Medulla oblongata (tissue), 1 donor: ENCODE results near the gene KRT16.
"Not testable (repeated sequence)": the region's sequence is repeated elsewhere in the genome, so short reads cannot be mapped to it uniquely, and the experiment has no call there.

ENCODE experiments used
- DNase-seq: peaks from one replicate; pipeline ENCODE4 v3.0.0-alpha.2; 2015; ENCODE audit errors: extremely low spot score

The KRT16 gene

DNA sequence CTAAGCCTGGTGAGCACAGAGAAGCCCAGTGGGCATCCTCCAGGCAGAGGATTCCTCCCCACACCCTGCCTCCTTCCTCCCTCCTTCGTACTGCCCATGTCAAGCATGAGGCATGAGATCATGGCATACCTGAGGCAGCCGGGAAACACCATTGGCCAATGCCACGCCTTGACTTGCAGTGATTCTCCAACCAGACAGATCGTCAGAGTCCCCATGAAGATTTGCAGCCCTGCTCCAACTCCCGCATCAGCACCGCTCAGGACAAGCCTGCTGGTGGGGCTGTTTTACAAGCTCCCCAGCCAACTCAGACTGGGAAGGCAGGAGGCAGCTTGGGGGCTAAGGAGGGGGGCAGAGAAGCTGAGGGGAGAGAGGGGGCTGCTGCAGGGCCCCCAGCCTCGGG, 2.9 kb upstream of the KRT16 start:
- no peak for DNase-seq

DNA sequence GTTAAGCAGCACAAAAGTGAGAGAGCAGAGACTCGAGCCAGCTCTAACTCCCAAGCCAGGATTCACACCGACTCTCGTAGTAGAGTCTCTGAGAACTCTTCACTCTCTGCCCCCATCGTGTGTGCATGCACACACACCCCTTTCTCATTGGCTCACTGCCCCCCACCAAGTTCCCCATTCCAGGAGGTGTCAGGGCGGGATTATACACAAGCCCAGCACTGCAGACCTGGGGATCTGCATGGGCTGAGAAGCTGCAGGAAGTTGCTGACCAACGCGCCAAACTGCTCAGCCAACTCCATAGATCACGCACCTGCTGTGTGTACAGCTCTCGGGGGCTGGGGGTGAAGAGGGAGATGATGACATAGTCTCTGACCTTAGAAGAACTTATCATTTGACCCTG, 2.2 kb upstream of the KRT16 start:
- DNase-seq, result not testable (repeated sequence)

DNA sequence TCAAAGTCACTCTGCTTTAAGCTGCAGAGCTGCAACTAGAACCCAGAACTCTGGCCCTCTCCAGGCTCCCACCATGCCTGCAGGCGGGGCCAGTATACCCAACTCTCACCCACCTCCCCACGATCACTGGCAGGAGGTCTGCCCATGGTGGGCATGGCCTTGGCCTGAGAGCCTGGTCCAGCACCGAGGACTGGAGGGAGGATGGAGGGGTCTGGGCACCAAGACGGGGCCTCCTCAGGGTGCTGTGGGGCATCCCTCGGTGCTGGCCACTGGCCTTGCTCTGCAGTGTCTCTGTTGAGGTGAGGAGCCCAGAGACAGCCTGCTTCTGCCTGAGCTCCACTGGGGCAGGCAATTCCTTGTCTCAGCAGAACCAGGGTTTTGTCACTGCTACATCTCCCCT, 1.5 kb upstream of the KRT16 start:
- no peak for DNase-seq

GRCh38 chr17:41613277-41614082, 913 bp upstream of the KRT16 start:
- no peak for DNase-seq

GRCh38 chr17:41610965-41611640, 1.5 kb downstream of the KRT16 start:
- no peak for DNase-seq

DNA sequence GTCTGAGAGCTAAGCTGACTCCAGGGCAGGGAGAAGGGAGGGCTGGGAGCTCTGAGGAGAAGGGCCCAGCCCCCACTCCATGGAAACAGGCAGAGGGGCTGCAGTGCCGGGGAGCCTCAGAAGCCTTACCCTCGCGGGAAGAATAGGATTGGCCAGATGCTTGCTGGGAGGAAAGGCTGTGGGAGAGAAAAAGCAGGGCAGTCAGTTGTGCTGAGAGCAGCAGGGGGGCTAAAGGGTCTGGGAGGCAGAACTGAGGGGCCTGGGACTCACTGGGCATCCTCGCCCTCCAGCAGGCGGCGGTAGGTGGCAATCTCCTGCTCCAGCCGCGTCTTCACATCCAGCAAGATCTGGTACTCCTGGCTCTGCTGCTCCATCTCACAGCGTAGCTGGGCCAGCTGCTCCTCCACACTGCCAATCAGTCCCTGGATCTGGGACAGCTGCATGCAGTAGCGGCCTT, 2.5 kb downstream of the KRT16 start:
- DNase-seq, result not testable (repeated sequence)

GRCh38 chr17:41606930-41607329, 5.6 kb downstream of the KRT16 start:
- not testable (repeated sequence) for DNase-seq

DNA sequence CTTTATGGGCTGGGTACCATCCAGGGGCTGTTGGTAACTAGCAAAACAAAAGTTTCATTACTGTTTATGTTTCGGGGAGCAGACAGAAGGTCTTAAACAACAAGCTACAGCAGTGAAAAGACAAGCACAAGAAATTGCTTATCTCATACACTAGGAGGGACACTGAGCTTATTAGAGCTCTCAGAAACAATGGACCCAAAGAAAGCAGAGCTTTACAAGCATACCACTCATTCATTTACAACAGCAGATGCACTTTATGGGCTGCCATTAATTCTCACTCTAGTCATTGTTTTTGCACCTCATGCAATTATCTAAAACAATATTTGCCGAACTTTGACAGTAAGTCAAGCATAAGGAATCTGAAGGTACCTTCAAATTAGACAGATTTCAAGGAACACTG, 10.0 kb downstream of the KRT16 start:
- peak; percentile 31 for DNase-seq

DNA sequence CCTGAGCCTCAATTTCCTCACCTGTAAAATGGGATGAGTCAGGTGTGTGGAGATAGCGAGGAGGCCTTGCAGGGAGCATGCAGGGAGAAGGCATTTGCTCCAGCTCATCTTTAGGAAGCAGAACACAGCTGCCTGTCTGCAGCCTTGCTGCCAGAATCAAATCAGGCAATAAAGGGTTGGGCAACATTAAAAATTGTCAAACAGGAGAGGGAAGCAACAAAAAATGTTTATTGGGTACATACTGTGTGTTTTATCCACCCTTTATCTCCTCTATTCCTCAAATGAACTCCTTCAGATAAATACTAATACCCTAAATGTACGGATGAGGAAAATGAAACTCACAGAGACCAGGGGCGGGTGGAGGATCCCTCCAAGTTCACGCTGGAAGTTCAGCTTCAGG, 12.2 kb downstream of the KRT16 start:
- no peak for DNase-seq

- no peak for DNase-seq
Measured at GRCh38 chr17:41599680-41600079, 12.9 kb downstream of the KRT16 start.

GRCh38 chr17:41595585-41595984, 17.0 kb downstream of the KRT16 start:
- DNase-seq, result no peak

DNA sequence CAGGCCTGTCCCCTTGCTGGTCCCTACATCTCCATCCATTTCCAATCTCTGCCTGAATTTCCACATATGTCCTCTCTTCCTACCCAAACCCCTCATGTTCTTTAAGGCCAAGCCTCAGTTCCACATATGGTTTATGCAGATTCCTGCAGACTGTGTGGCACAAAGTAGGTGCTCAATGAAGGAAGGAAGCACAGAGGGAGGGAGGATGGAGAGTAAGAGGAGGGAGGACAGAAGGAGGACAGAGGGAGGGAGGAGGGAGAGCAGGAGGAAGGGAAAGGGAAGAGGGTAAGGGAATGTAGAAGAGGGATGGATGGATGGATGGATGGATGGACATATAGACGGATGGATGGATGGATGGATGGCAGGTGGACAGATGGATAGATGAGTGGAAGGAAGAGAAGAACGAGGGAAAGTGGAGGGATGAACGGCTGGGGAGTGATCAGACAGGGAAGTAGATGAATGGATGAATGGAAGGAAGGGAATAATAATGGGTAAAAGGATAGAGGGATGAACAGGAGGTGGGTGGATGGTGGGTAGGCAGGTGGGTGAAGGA, 18.1 kb downstream of the KRT16 start:
- no peak for DNase-seq

- no peak for DNase-seq
Measured at GRCh38 chr17:41593306-41593981, 19.1 kb downstream of the KRT16 start.

DNA sequence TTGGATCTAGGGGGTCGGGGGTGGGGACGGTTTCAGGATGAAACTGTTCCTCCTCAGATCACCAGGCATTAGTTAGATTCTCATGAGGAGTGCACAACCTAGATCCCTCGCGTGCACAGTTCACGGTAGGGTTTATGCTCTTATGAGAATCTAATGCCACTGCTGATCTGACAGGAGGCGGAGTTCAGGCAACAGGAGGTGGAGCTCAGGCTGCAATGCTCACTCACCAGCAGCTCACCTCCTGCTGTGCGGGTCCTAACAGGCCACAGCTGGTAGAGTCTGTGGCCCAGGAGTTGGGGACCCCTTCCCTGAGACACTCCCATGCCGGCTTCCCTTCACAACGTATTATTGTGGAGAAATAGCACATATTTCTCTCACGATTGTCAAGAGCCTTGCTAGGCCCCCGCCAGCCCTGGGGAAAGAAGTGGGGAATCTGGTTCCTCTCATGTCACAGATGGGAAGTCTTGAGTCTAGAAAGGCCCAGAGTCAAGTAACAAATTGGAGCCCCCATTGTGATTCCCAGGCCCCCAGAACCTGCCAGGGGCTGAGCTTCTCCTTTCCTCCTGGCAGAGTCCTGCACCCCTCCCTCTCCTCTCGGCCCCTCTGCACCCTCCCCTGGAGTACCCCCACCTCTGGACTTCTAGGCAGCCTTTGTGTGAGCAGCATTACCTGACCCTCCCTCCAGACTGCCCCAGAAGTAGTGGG, 19.8 kb downstream of the KRT16 start:
- DNase-seq, result no peak

DNA sequence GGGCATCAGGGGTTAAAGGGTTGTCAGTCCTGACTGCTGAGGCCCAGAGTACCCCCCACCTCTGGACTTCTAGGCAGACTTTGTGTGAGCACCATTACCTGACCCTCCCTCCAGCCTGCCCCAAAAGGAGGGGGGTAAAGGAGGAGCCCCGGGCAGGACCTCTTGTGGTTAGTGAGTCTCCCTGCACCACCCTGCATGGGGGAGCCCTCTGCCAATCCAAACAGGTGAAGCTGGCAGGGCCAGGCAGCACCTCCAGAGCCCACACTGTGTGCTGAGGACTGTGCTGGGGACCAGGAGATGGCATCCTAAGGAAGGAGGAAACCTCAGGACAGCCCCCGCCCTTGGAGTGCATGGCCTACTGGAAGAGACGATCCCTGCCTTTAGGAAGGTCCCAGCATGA, 23.3 kb downstream of the KRT16 start:
- DNase-seq, result no peak

DNA sequence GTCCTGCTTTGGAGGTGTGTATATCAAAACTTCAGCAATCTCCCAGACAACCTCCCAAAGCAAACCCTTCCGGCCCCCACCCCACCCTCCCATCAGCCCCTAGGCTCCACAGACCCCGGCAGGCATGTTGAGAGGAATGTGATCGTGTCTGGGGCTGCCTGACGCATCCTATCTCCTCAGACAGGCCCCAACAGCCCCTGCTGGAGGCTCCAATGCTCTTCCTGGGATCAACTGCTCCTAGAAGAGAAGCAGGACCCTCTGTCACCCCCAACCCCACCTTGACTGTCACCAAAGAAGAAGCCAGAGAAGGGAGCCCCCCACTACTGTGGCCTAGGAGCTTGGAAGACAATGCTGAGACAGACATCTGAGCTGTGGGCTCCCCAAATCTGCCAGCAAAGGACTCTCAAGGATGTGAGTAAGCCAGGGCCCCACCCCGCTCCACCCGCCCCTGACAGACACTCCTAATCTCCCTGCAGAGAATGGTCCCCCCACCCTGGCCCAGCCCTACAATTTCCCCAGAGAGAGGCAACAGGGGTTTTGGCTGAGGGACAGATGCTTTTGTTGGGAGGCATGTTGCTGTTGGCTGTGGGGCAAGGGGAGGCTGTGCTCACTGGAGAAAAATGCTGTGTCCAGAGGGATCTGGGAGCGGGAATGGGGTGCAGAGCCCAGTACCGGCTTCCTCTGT, 24.3 kb downstream of the KRT16 start:
- no peak for DNase-seq

GRCh38 chr17:41586863-41587495, 25.6 kb downstream of the KRT16 start, which contains the start of gene KRT14:
Gene KRT14 (minus strand): TSS chr17:41586895. CDS start chr17:41586834, 61 bp downstream.
- no peak for DNase-seq

GRCh38 chr17:41585301-41586056, 27.1 kb downstream of the KRT16 start:
- no peak for DNase-seq

DNA sequence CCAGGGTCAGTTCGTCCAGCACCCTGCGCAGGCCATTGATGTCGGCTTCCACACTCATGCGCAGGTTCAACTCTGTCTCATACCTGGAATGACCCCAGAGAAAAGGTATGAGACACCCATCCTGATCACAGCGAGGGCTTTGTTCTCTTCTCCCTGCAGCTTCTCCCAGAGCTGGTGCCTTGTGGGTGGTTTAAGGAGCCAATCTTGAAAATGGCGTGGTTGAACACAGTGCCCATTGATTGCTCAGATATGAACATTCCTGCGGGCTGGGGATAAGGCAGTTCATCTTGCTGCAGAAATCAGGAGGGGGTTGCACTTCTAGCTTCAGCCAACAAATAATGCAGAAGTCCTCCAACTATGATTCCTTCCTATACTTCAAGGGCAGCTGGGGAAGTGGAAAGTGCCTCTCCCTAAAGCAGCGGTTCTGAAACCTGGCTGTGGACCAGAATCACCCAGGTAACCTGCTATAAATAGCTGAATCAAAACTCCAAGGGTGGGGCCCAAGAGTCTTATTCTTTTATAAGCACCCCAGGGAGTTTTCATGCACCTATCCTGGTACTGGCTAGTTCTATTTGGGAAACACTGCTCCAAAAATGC, 28.1 kb downstream of the KRT16 start:
- DNase-seq, result not testable (repeated sequence)
